CD14-positive monocyte (primary cell): ENCODE data around the gene TMEM225B. TPM values are rescaled to one million over a fixed set of nuclear protein-coding genes. Genes with fewer than 3 reads are reported as not detected.
"Not testable (repeated sequence)": the region's sequence is repeated elsewhere in the genome, so short reads cannot be mapped to it uniquely, and the experiment has no call there.

ENCODE experiments used
- DNase-seq, 3 donors: peaks; one replicate each; pipeline ENCODE4 v3.0.0-alpha.2; 2011 to 2022
- H2AFZ ChIP-seq: 2 replicates; pipeline ENCODE4 v1.6.0; 2012; ENCODE audit warnings: mild to moderate bottlenecking, low read depth, low read length, inconsistent platforms; ENCODE audit not compliant: insufficient read depth, poor library complexity, severe bottlenecking
- H3K27ac ChIP-seq, 2 donors: 1 replicate in 1 of 2; 2 replicates in 1 of 2; pipeline ENCODE4 v1.5.1; 2012 to 2013; ENCODE audit warnings: low read length in 2 of 2, control low read depth in 1 of 2, inconsistent platforms in 1 of 2, low read depth in 1 of 2, mild to moderate bottlenecking in 1 of 2
- H3K27me3 ChIP-seq, 2 donors: one replicate each; pipeline versions ENCODE4 v1.6.0 to v1.6.1; 2011 to 2013; ENCODE audit warnings: low read length in 2 of 2; ENCODE audit not compliant: control insufficient read depth in 2 of 2, insufficient read depth in 2 of 2
- H3K36me3 ChIP-seq, 2 donors: replicated peaks in 1 of 2; 1 replicate in 1 of 2; 2 replicates in 1 of 2; pipeline versions ENCODE4 v1.5.1 to v1.6.1; 2012 to 2013; ENCODE audit warnings: low read length in 2 of 2, control low read depth in 1 of 2, inconsistent platforms in 1 of 2, mild to moderate bottlenecking in 1 of 2; ENCODE audit not compliant: insufficient read depth in 2 of 2, control insufficient read depth in 1 of 2
- H3K4me1 ChIP-seq, 2 donors: 1 replicate in 1 of 2; 2 replicates in 1 of 2; pipeline versions ENCODE4 v1.5.1 to v1.6.1; 2012 to 2013; ENCODE audit warnings: low read length in 2 of 2, control low read depth in 1 of 2, inconsistent platforms in 1 of 2, mild to moderate bottlenecking in 1 of 2, moderate library complexity in 1 of 2; ENCODE audit not compliant: insufficient read depth in 2 of 2, control insufficient read depth in 1 of 2
- H3K4me2 ChIP-seq: replicated peaks from 2 replicates; pipeline ENCODE3; 2012; ENCODE audit warnings: low read length, moderate library complexity, mild to moderate bottlenecking; ENCODE audit not compliant: poor library complexity, severe bottlenecking; ENCODE audit errors: extremely low read depth
- H3K4me3 ChIP-seq, 3 experiments: fragments of 200-600 bp in 1 of 3; sonication (generic) in 1 of 3; replicated peaks in 1 of 3; 1 replicate in 2 of 3; 2 replicates in 1 of 3; pipeline ENCODE4 v1.5.1; 2011 to 2013; ENCODE audit warnings: low read length in 3 of 3, mild to moderate bottlenecking in 3 of 3, control low read depth in 2 of 3, low read depth in 2 of 3, inconsistent platforms in 1 of 3, moderate library complexity in 1 of 3
- H3K79me2 ChIP-seq: 2 replicates; pipeline ENCODE4 v1.6.0; 2012; ENCODE audit warnings: mild to moderate bottlenecking, control low read depth, inconsistent platforms, low read length, moderate library complexity; ENCODE audit not compliant: insufficient read depth
- H3K9ac ChIP-seq: 2 replicates; pipeline ENCODE4 v1.6.0; 2017; ENCODE audit warnings: low read length, mild to moderate bottlenecking; ENCODE audit not compliant: insufficient read depth, poor library complexity, severe bottlenecking
- H3K9me3 ChIP-seq, 2 donors: replicated peaks in 1 of 2; 1 replicate in 1 of 2; 2 replicates in 1 of 2; pipeline versions ENCODE4 v1.5.1 to v1.6.1; 2012 to 2013; ENCODE audit warnings: low read length in 2 of 2, control low read depth in 1 of 2; ENCODE audit not compliant: control insufficient read depth in 1 of 2, insufficient read depth in 1 of 2
- H4K20me1 ChIP-seq: 2 replicates; pipeline ENCODE4 v1.6.0; 2012; ENCODE audit warnings: mild to moderate bottlenecking, low read length, control low read depth, moderate library complexity; ENCODE audit not compliant: insufficient read depth
- H3K27ac Mint-ChIP-seq, 7 donors: one replicate each; pipeline ENCODE4 v1.8.0; 2020; ENCODE audit warnings: mild to moderate bottlenecking in 7 of 7, mixed read lengths in 7 of 7, moderate library complexity in 6 of 7, inconsistent platforms in 2 of 7
- H3K27me3 Mint-ChIP-seq, 3 donors: one replicate each; pipeline ENCODE4 v1.8.0; 2021 to 2022; ENCODE audit warnings: low read depth in 3 of 3, mild to moderate bottlenecking in 3 of 3, mixed read lengths in 3 of 3, moderate library complexity in 3 of 3, inconsistent platforms in 1 of 3
- H3K36me3 Mint-ChIP-seq, 2 donors: one replicate each; pipeline ENCODE4 v1.8.0; 2020; ENCODE audit warnings: mixed read lengths in 2 of 2, inconsistent platforms in 1 of 2, mild to moderate bottlenecking in 1 of 2
- H3K4me1 Mint-ChIP-seq: one replicate; pipeline ENCODE4 v1.8.0; 2020; ENCODE audit warnings: mild to moderate bottlenecking, mixed read lengths
- H3K4me3 Mint-ChIP-seq, 2 donors: one replicate each; pipeline ENCODE4 v1.8.0; 2020; ENCODE audit warnings: mild to moderate bottlenecking in 2 of 2, mixed read lengths in 2 of 2, moderate library complexity in 1 of 2
- H3K9me3 Mint-ChIP-seq, 7 donors: one replicate each; pipeline ENCODE4 v1.8.0; 2020 to 2022; ENCODE audit warnings: mixed read lengths in 7 of 7, mild to moderate bottlenecking in 6 of 7, moderate library complexity in 6 of 7, inconsistent platforms in 2 of 7
- WGBS: methylation state at CpG from one replicate; pipeline ENCODE4 v1.1.5; 2013; ENCODE audit warnings: missing lambda C conversion rate; ENCODE audit not compliant: insufficient coverage; 5-methylcytosine and 5-hydroxymethylcytosine counted together
- intact Hi-C, 2 donors: fragments of 100-400 bp; cut with micrococcal nuclease; formaldehyde crosslinking; loops; one replicate each; pipeline versions ENCODE4 v1.15.0 to v1.15.1; 2023
- polyA plus RNA-seq, 3 donors: library from polyadenylated mRNA; depleted of rRNA in 1 of 3; unstranded in 2 of 3; stranded (reverse) in 1 of 3; fragments of 300-500 nt in 2 of 3; fragments of >200 nt in 1 of 3; fragmentation: Illumina TruSeq in 2 of 3; gene quantifications; 1 replicate in 2 of 3; 2 replicates in 1 of 3; pipeline ENCODE4 v1.2.3, GENCODE V29; 2012 to 2021
- TF ChIP-seq, protein P1 (sequence below): fragments of 200-600 bp; IDR thresholded peaks from one replicate; pipeline ENCODE4 v1.8.0; 2022; ENCODE audit warnings: antibody characterized with exemption, mild to moderate bottlenecking

TMEM225B gene
- polyA plus RNA-seq, 3 donors, result 0.20 to 0.23 TPM; not detected in 1

DNA sequence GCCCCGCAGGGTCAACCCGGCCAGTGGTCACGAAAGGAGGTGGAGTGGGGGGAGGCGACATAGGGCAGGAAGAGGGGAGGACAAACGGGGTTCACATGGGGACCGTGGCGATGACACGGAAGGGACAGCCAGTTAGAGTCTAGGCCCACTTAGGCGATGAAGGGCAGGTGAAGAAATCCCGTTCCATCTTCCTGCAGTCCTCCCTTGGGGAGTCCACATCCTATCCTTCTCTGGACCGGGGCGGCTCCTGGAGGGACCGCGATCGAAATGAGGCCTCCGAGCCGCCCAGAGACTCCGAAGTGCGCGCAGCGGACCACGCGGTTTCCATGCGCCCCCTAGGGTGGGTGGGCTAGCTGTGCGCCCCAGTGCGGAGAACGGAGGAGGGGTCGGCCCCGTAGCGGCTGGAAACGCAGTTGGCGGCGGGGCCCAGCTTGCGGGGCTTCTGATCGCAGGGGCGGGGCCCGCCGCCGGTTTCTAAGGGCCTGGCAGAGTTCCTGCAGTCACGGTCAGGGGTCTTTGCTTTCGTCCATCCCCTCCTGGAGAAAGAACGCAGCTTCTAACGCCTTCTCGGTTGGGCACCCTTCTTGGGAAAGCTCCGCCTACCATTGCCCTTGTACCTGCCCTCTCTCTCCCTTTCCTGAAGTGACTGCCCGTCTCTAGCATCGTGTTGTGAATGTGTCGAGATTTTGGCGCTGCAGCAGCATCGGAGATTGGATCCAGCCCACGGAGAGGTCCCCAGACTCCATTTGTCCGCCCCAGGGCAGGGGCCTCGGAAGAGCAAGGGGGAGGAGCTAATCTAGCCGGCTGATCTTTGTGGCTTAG lies 17.9 kb upstream of the TMEM225B start:
- H3K27ac ChIP-seq, result no peak overlapping the region

DNA sequence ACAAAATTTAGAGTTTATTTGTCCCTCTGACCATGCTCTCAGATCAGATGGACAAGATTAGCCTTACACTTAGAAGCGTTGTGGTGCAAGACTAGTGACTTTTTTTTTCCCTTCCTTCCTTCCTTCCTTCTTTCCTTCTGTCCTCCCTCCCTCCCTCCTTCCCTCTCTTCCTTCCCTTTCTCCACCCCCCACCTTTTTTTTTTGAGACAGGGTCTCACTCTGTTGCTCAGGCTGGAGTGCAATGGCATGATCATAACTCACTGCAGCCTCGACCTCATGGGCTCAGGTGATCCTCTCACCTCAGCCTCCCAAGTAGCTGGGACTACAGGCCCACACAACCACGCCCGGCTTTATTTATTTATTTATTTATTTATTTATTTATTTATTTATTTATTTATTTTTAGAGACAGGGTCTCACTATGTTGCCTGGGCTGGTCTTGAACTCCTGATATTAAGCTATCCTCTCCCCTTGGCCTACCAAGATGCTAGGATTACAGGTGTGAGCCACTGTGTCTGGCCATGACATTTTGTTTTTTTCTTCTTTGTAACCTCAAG lies 17.2 kb upstream of the TMEM225B start:
- H3K4me1 Mint-ChIP-seq, result peaks cover 18% of the 10 kb centered on the region
- H4K20me1 ChIP-seq, DNase-seq, H3K9me3 ChIP-seq, H3K9ac ChIP-seq, H3K36me3 Mint-ChIP-seq, H3K79me2 ChIP-seq, H3K36me3 ChIP-seq, intact Hi-C loops, H3K9me3 Mint-ChIP-seq, H3K27ac ChIP-seq: not testable (repeated sequence)
- H2AFZ ChIP-seq, result peak overlapping the region; percentile 67
- peak overlapping the region in 1 of 7 donors; percentile 47 for H3K27ac Mint-ChIP-seq
- peaks cover 13% of the 10 kb centered on the region in 2 donors for H3K4me1 ChIP-seq
- peak overlapping the region; percentile 64 to 87 for H3K4me3 Mint-ChIP-seq
- H3K27me3 Mint-ChIP-seq, result peaks cover 21 to 43% (median 24%) of the 10 kb centered on the region in 3 donors
- H3K4me2 ChIP-seq, result peak overlapping the region; percentile 76
- 0% methylated on average over 1 of the region's 4 CpGs for WGBS
- H3K4me3 ChIP-seq, result peak overlapping the region in 1 of 3 experiments; percentile 68
- peaks cover 27 to 31% of the 10 kb centered on the region in 2 donors for H3K27me3 ChIP-seq

More for the DNA sequence above, 17.9 kb upstream of the TMEM225B start:
- Histone ChIP-seq H3K4me1 (peaks cover 13% of the 10 kb centered on the region in 2 donors), H3K27me3 (peaks cover 24 to 31% of the 10 kb centered on the region in 2 donors), H4K20me1 (no peaks in the 10 kb centered on the region), H3K4me3 (peak overlapping the region; percentile 11 to 68 (median 17)), H3K4me2 (peak overlapping the region; percentile 76), H3K36me3 (no peaks in the 10 kb centered on the region), H3K9ac (peak overlapping the region; percentile 64), H3K9me3 (no peaks in the 10 kb centered on the region), H3K79me2 (no peaks in the 10 kb centered on the region), H2AFZ (peak overlapping the region; percentile 67)
- intact Hi-C loops, result no loop called here
- Mint-ChIP-seq H3K36me3 (no peaks in the 10 kb centered on the region), H3K4me3 (peak overlapping the region; percentile 64 to 87), H3K9me3 (peaks cover 0 to 4% (median 0%) of the 10 kb centered on the region in 7 donors), H3K4me1 (peaks cover 18% of the 10 kb centered on the region), H3K27ac (peak overlapping the region in 3 of 7 donors; percentile 33 to 47 (median 47)), H3K27me3 (peaks cover 21 to 43% (median 24%) of the 10 kb centered on the region in 3 donors)
- WGBS, result under 1% methylated on average over 38 of the region's 54 CpGs
- TF ChIP-seq, protein P1, sequence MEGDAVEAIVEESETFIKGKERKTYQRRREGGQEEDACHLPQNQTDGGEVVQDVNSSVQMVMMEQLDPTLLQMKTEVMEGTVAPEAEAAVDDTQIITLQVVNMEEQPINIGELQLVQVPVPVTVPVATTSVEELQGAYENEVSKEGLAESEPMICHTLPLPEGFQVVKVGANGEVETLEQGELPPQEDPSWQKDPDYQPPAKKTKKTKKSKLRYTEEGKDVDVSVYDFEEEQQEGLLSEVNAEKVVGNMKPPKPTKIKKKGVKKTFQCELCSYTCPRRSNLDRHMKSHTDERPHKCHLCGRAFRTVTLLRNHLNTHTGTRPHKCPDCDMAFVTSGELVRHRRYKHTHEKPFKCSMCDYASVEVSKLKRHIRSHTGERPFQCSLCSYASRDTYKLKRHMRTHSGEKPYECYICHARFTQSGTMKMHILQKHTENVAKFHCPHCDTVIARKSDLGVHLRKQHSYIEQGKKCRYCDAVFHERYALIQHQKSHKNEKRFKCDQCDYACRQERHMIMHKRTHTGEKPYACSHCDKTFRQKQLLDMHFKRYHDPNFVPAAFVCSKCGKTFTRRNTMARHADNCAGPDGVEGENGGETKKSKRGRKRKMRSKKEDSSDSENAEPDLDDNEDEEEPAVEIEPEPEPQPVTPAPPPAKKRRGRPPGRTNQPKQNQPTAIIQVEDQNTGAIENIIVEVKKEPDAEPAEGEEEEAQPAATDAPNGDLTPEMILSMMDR, result no peak
- peak in 1 of 3 donors; percentile 22 for DNase-seq
